Activated CD8-positive, alpha-beta T cell treated with anti-CD3 and anti-CD28 coated beads, Interleukin-2, amount 10 ng/mL, durations not matched to agents 7 days and 5 days (primary cell): ENCODE data around the gene SUN1. TPM values are rescaled to one million over a fixed set of nuclear protein-coding genes. Genes with fewer than 3 reads are reported as not detected.
"Not testable (repeated sequence)": the region's sequence is repeated elsewhere in the genome, so short reads cannot be mapped to it uniquely, and the experiment has no call there.

Source experiments
- ATAC-seq: fragments of 150-1000 bp; cut with Tn5 transposase; one replicate; pipeline ENCODE4 v1.10.0; 2021; ENCODE audit warnings: moderate library complexity
- CTCF ChIA-PET: fragments of 350-600 bp; sonication (Branson Sonifier 250); formaldehyde crosslinking; loops from one replicate; lab custom pipeline; 2021; ENCODE audit warnings: antibody characterized with exemption; lab: Charles Lee
- POLR2A ChIA-PET: fragments of 350-600 bp; sonication (Branson Sonifier 250); formaldehyde crosslinking; loops from one replicate; lab custom pipeline; 2021; ENCODE audit warnings: antibody characterized with exemption; lab: Charles Lee
- DNase-seq: peaks from one replicate; pipeline ENCODE4 v3.0.0-alpha.2; 2020
- H3K27ac Mint-ChIP-seq: one replicate; pipeline ENCODE4 v1.8.0; 2021; ENCODE audit warnings: mild to moderate bottlenecking, mixed read lengths
- H3K27me3 Mint-ChIP-seq: one replicate; pipeline ENCODE4 v1.8.0; 2021; ENCODE audit warnings: low read depth, mixed read lengths
- H3K36me3 Mint-ChIP-seq: one replicate; pipeline ENCODE4 v1.8.0; 2021; ENCODE audit warnings: low read depth, mixed read lengths
- H3K4me1 Mint-ChIP-seq: one replicate; pipeline ENCODE4 v1.8.0; 2021; ENCODE audit warnings: low read depth, mixed read lengths
- H3K4me3 Mint-ChIP-seq: one replicate; pipeline ENCODE4 v1.8.0; 2021; ENCODE audit warnings: mild to moderate bottlenecking, mixed read lengths
- H3K9me3 Mint-ChIP-seq: one replicate; pipeline ENCODE4 v1.8.0; 2022; ENCODE audit warnings: mixed read lengths; ENCODE audit not compliant: insufficient read depth
- total RNA-seq, 2 experiments: library from RNA; stranded (reverse); gene quantifications; one replicate each; pipeline ENCODE4 v1.2.3, GENCODE V29; 2021

The SUN1 gene
- total RNA-seq, 2 experiments from 2014 or later = 38.4 to 39.7 TPM

DNA sequence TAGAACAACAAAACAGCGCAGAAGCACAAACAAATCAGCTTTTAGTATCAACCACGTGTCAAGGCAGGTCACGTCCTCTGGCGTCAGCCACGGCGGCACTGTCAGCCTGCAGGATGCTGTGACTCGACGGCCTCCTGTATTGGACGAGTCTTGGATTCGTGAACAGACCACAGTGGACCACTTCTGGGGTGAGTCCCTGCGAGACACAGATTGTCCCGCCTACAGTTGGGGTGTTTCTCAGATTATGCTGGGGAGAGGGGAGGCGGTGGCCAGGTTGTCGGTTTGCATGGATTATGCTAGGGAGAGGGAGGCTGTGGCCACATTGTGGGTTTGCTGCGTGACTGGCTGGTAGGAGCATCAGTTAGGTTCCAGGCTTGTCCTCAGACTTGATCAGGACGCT, 9.7 kb downstream of the SUN1 start:
- Mint-ChIP-seq H3K9me3 (no peaks in the 10 kb centered on the region), H3K36me3 (peaks cover 23% of the 10 kb centered on the region), H3K27me3 (no peaks in the 10 kb centered on the region), H3K4me3 (no peak overlapping the region), H3K27ac (no peak overlapping the region), H3K4me1 (no peaks in the 10 kb centered on the region)
- ATAC-seq (no peak), DNase-seq (no peak)
- ChIA-PET CTCF (no interaction called here), POLR2A (no interaction called here)

DNA sequence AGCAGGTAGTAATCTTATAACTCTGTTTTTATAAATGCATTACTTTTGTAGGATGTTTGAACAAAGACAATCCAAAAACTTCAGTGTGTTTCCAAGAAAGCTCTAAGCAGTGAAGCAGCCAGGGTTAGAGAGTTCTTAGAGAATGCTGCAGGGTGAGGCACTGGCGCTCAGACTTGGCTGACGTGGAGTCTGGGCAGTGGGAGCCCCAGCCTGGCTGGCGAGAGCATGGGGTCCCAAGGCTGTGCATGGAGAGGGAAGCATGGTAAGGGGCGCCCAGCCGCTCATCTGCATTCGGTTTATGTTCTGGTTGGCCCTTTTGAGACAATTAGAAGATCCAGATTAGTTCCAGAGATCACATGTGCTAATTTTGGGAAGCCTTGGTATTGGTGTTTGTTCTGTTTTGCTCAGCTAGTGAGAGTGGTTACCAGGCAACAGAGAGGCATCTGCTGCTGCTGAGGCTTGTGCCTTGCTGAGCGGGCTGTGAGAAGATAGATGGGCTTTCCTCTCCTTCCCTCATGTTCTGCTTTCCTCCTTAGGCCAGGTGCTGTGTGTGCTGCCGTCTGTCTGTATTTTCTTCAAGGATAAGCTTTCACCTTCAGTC, 10.3 kb downstream of the SUN1 start:
- H3K4me3 Mint-ChIP-seq = no peak overlapping the region
- H3K36me3 Mint-ChIP-seq = peaks cover 23% of the 10 kb centered on the region
- no peaks in the 10 kb centered on the region for H3K9me3 Mint-ChIP-seq
- ATAC-seq (no peak), DNase-seq (no peak)
- no peaks in the 10 kb centered on the region for H3K27me3 Mint-ChIP-seq
- H3K4me1 Mint-ChIP-seq = no peaks in the 10 kb centered on the region
- ChIA-PET CTCF (no interaction called here), POLR2A (no interaction called here)
- no peak overlapping the region for H3K27ac Mint-ChIP-seq

DNA sequence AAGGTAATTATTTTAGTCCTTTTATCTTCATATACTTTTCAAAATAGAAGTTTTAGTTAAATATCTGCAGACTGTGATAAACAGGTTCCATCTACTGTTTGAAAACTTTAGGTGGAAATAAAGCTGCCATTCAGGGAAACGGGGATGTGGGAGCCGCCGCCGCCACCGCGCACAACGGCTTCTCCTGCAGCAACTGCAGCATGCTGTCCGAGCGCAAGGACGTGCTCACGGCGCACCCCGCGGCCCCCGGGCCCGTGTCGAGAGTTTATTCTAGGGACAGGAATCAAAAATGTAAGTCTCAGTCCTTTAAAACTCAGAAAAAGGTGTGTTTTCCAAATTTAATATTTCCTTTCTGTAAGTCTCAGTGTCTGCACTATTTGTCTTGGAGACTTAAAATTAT, 11.0 kb downstream of the SUN1 start:
- Mint-ChIP-seq H3K36me3 (peaks cover 25% of the 10 kb centered on the region), H3K4me1 (no peaks in the 10 kb centered on the region), H3K4me3 (no peak overlapping the region), H3K27ac (no peak overlapping the region), H3K27me3 (no peaks in the 10 kb centered on the region), H3K9me3 (peaks cover 2% of the 10 kb centered on the region)
- no peak for DNase-seq
- ChIA-PET CTCF (interaction anchor here (1.0 kb wide), 1 partner anchor 18 kb away, joined by 3 read pairs; no protein-coding TSS in a partner anchor), POLR2A (no interaction called here)
- no peak for ATAC-seq

DNA sequence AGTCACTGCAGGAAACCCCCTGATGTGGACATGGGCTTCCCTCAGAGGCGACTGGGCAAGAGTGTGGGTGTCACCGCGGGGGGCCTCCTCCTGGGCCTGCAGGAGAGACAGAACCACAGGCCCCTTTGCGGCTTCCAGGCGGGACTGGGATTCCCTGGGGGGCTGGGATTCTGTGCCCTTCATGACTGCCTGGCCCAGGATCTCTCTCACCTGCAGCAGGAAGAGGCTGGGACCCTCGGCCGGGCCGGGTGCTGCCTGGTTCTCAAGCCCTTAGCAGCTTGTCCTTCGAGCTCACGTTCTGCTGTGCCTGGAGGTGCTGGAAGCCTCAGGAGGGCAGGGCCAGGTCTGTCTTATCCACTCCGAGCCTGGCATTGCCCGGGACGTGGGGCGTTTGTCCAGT, 11.8 kb downstream of the SUN1 start:
- ChIA-PET POLR2A (no interaction called here), CTCF (interaction anchor here (1.0 kb wide), 1 partner anchor 17 kb away, joined by 3 read pairs; no protein-coding TSS in a partner anchor)
- Mint-ChIP-seq H3K27ac (no peak overlapping the region), H3K9me3 (peaks cover 5% of the 10 kb centered on the region), H3K36me3 (peaks cover 30% of the 10 kb centered on the region), H3K27me3 (no peaks in the 10 kb centered on the region), H3K4me1 (no peaks in the 10 kb centered on the region), H3K4me3 (no peak overlapping the region)
- ATAC-seq = no peak
- no peak for DNase-seq

DNA sequence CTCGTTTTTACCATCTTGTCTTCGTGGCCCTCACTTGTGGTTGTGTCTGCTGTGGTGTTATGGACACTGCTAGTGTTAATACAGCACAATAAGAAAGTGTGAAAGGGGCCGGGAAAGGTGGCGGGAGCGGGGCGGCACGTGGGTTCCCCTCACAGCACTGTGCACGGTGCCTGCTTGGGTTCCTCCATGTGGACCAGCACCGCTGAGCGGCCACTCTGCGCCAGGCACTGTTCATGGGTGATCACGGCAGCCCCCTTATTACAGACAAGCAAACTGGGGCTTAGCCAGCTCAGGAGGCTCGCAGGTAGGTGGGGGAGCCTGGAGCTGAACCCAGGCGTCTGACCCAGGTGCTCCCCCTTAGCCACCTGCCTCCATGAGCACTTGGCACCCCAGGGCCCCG, 12.2 kb downstream of the SUN1 start:
- no peak for DNase-seq
- CTCF ChIA-PET = no interaction called here
- no peaks in the 10 kb centered on the region for H3K4me1 Mint-ChIP-seq
- no peaks in the 10 kb centered on the region for H3K27me3 Mint-ChIP-seq
- no peak overlapping the region for H3K27ac Mint-ChIP-seq
- H3K9me3 Mint-ChIP-seq = peaks cover 5% of the 10 kb centered on the region
- no peak for ATAC-seq
- no peak overlapping the region for H3K4me3 Mint-ChIP-seq
- peaks cover 34% of the 10 kb centered on the region for H3K36me3 Mint-ChIP-seq
- POLR2A ChIA-PET = no interaction called here

DNA sequence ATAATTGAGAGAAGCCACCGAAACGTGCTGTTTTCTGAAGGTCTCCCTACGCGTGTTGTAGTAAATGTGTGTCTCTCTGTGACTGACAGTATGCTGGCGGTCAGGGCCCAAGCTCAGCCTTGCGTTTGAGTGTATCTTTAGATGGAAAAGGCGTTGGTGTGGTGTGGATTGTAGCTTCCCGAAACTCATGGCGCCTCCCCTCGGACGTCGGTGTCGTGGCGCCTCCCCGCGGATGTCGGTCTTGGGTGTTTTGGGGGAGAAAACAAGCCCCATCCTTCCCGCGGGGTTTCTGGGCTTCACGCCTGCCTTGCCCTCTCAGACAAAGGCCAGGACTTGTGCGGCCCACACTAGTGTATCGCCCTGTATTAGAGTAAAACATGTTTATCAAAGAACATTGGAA, 12.8 kb downstream of the SUN1 start:
- ATAC-seq = no peak
- H3K9me3 Mint-ChIP-seq = peaks cover 5% of the 10 kb centered on the region
- no peak overlapping the region for H3K27ac Mint-ChIP-seq
- H3K4me1 Mint-ChIP-seq = no peaks in the 10 kb centered on the region
- ChIA-PET POLR2A (no interaction called here), CTCF (interaction anchor here (0.7 to 1.2 kb wide), 2 partner anchors 13 to 496 kb away, joined by 3 read pairs; partner anchors contain the start of gene SUN1)
- H3K4me3 Mint-ChIP-seq = no peak overlapping the region
- H3K36me3 Mint-ChIP-seq = peaks cover 34% of the 10 kb centered on the region
- no peaks in the 10 kb centered on the region for H3K27me3 Mint-ChIP-seq
- no peak for DNase-seq

DNA sequence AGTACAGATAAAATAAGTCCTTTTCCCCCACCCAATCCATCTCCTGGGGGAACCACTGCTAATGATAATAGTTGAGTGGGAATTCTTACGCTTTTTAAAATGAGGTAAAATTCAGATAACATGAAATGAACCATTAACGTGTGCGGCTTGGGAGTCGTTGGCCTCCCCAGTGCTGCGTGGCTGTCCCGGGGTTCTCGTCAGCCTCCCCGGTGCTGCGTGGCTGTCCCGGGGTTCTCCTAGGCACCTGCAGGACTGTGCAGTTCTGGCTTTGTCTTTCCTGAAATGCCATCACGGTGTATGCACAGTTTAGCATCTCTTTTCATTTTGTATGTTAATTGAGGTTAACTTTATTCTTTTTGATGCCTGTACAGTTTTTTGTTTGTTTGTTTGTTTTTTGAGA, 13.5 kb downstream of the SUN1 start:
- ATAC-seq (no peak), DNase-seq (no peak)
- Mint-ChIP-seq H3K9me3 (peaks cover 5% of the 10 kb centered on the region), H3K4me1 (no peaks in the 10 kb centered on the region), H3K27me3 (no peaks in the 10 kb centered on the region), H3K4me3 (no peak overlapping the region), H3K27ac (no peak overlapping the region), H3K36me3 (peaks cover 35% of the 10 kb centered on the region)
- ChIA-PET POLR2A (no interaction called here), CTCF (interaction anchor here (0.7 to 1.2 kb wide), 2 partner anchors 14 to 496 kb away, joined by 3 read pairs; partner anchors contain the start of gene SUN1)

DNA sequence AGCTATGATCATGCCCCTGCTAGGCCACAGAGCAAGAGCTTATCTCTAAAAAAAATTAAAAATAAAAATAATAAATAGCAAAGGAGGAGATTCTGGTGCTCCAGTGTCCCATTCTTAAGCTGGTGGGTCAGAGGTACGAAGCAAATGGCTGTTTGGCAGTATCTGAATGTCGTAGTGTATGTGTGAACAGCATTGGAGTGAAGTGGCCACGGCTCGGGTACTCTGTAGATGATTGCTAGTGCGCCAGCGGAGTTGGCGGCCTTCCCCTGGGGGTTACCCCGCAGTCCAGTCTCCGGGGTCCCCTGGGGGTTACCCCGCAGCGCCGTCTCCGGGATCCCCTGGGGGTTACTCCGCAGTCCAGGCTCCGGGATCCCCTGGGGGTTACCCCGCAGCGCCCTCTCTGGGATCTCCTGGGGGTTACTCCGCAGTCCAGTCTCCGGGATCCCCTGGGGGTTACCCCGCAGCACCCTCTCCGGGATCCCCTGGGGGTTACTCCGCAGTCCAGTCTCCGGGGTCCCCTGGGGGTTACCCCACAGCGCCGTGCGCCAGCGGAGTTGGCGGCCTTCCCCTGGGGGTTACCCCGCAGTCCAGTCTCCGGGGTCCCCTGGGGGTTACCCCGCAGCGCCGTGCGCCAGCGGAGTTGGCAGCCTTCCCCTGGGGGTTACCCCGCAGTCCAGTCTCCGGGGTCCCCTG, 14.8 kb downstream of the SUN1 start:
- POLR2A ChIA-PET, DNase-seq, H3K9me3 Mint-ChIP-seq, ATAC-seq, H3K4me1 Mint-ChIP-seq, CTCF ChIA-PET, H3K4me3 Mint-ChIP-seq, H3K27ac Mint-ChIP-seq, H3K27me3 Mint-ChIP-seq: not testable (repeated sequence)
- peaks cover 30% of the 10 kb centered on the region for H3K36me3 Mint-ChIP-seq

DNA sequence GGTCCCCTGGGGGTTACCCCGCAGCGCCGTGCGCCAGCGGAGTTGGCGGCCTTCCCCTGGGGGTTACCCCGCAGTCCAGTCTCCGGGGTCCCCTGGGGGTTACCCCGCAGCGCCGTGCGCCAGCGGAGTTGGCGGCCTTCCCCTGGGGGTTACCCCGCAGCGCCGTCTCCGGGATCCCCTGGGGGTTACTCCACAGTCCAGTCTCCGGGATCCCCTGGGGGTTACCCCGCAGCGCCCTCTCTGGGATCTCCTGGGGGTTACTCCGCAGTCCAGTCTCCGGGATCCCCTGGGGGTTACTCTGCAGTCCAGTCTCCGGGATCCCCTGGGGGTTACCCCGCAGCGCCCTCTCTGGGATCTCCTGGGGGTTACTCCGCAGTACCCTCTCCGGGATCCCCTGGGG, 15.5 kb downstream of the SUN1 start:
- POLR2A ChIA-PET, H3K27ac Mint-ChIP-seq: not testable (repeated sequence)
- CTCF ChIA-PET = interaction anchor here (1.1 kb wide), 1 partner anchor 25 kb away, joined by 4 read pairs; no protein-coding TSS in a partner anchor

DNA sequence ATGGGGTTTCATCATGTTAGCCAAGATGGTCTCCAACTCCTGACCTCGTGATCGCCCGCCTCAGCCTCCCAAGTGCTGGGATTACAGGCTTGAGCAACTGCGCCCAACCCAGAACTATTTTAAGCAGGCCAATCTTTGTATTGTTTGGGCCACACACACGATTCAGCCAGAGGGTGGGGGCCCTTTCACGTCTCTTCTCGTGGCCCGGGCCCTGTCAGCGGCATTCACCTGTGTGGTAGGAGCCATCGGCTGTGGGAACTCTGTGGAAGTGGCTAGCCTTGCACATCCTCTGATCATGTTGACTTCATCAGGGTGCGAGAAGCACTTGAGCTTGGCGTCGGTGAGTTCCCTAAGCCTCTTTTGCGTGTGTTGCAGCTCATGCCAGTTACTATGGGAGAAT, 16.9 kb downstream of the SUN1 start:
- H3K36me3 Mint-ChIP-seq = peaks cover 26% of the 10 kb centered on the region
- CTCF ChIA-PET = interaction anchor here (1.1 kb wide), 1 partner anchor 24 kb away, joined by 4 read pairs; no protein-coding TSS in a partner anchor
- POLR2A ChIA-PET = no interaction called here

More for the DNA sequence above, 15.5 kb downstream of the SUN1 start:
- H3K4me1 Mint-ChIP-seq, H3K9me3 Mint-ChIP-seq, DNase-seq, H3K27me3 Mint-ChIP-seq, ATAC-seq, H3K4me3 Mint-ChIP-seq: not testable (repeated sequence)
- peaks cover 26% of the 10 kb centered on the region for H3K36me3 Mint-ChIP-seq

DNA sequence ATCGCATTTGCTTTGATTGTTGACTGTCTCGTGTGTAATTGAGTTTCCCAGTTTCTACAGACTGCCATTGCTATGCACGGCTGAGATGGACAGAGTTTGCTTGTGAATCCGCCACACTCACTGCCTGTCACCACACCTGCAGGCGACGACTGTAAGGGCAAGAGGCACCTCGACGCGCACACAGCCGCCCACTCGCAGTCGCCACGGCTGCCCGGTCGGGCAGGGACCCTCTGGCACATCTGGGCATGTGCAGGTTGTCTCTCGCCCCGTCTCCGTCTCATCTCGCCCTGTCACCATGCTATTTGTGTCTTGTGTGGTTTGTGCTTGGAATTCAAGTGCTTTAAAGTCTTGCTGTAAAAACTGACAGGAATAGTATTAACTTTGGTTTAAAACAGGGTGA, 17.5 kb downstream of the SUN1 start:
- H3K36me3 Mint-ChIP-seq = peaks cover 30% of the 10 kb centered on the region
- no peaks in the 10 kb centered on the region for H3K27me3 Mint-ChIP-seq
- CTCF ChIA-PET = no interaction called here
- no peak overlapping the region for H3K27ac Mint-ChIP-seq
- DNase-seq (no peak), ATAC-seq (no peak)
- POLR2A ChIA-PET = no interaction called here
- peaks cover 5% of the 10 kb centered on the region for H3K9me3 Mint-ChIP-seq
- no peaks in the 10 kb centered on the region for H3K4me1 Mint-ChIP-seq
- no peak overlapping the region for H3K4me3 Mint-ChIP-seq

More for the DNA sequence above, 16.9 kb downstream of the SUN1 start:
- H3K9me3 Mint-ChIP-seq = peaks cover 5% of the 10 kb centered on the region
- H3K27me3 Mint-ChIP-seq = no peaks in the 10 kb centered on the region
- DNase-seq = no peak
- H3K4me3 Mint-ChIP-seq = no peak overlapping the region
- ATAC-seq = no peak
- H3K4me1 Mint-ChIP-seq = no peaks in the 10 kb centered on the region
- H3K27ac Mint-ChIP-seq = no peak overlapping the region

DNA sequence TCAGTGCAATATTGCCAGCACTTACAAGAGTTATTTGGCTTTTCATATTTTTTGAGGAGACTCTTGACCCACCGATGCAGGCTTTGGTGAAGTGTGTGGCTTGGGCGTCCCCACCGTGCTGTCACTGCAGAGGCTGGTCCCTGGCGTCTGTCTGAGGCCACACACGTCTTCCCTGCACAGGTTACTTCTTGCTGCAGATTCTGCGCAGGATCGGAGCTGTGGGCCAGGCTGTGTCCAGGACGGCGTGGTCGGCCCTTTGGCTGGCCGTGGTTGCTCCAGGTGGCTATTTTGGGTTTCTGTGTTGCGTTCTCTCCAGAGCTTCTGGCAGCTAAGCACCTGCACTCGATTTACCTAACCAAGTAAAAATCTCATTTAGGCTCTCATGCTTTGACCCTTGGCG, 18.9 kb downstream of the SUN1 start:
- no peak overlapping the region for H3K4me3 Mint-ChIP-seq
- no peaks in the 10 kb centered on the region for H3K4me1 Mint-ChIP-seq
- H3K9me3 Mint-ChIP-seq = peaks cover 5% of the 10 kb centered on the region
- no peak overlapping the region for H3K27ac Mint-ChIP-seq
- no peak for DNase-seq
- POLR2A ChIA-PET = interaction anchor here (0.6 kb wide), 1 partner anchor 62 kb away, joined by 3 read pairs; no protein-coding TSS in a partner anchor
- H3K27me3 Mint-ChIP-seq = no peaks in the 10 kb centered on the region
- CTCF ChIA-PET = no interaction called here
- ATAC-seq = no peak
- H3K36me3 Mint-ChIP-seq = peaks cover 29% of the 10 kb centered on the region
